ENCODE measurements around the gene ACVR2B. TPM values are rescaled to one million over a fixed set of nuclear protein-coding genes. Genes with fewer than 3 reads are reported as not detected.

ACVR2B gene
- total and polyA plus RNA-seq, 2 of the 13 experiments (the other 11 are each of a cell fraction or from before 2014, with no cell fraction given): 10.0 to 12.7 TPM

- TF ChIP-seq KMT2A (CRISPR knock-in tag; IDR thresholded peaks at IDR 0.05): peak; percentile 90
- no peak for TF ChIP-seq HHEX (CRISPR knock-in tag; IDR thresholded peaks at IDR 0.05)
- peak; percentile 67 for TF ChIP-seq AGO2 (optimal IDR thresholded peaks at IDR 0.05; ENCODE audit: low read depth, low read length)
- TF ChIP-seq ZUFSP (CRISPR knock-in tag; IDR thresholded peaks at IDR 0.05; ENCODE audit: borderline replicate concordance): no peak
- TF ChIP-seq GATA4 (IDR thresholded peaks at IDR 0.05; ENCODE audit: borderline replicate concordance, low read depth): no peak
- no peak for TF ChIP-seq ZBTB40 (IDR thresholded peaks at IDR 0.05)
- peak; percentile 78 for TF ChIP-seq ZBTB40 (CRISPR knock-in tag; IDR thresholded peaks at IDR 0.05)
- peak; percentile 93 for TF ChIP-seq KDM2A (CRISPR knock-in tag; IDR thresholded peaks at IDR 0.05; ENCODE audit: borderline replicate concordance, low read depth)
- TF ChIP-seq RBFOX2 (IDR thresholded peaks at IDR 0.05; ENCODE audit: low read depth, low read length): peak; percentile 76
- TF ChIP-seq BORCS8-MEF2B (CRISPR knock-in tag; IDR thresholded peaks at IDR 0.05): peak; percentile 80; the same call in 1 of the 2 replicates
- peak; percentile 63; the same call in 1 of the 2 replicates for TF ChIP-seq MYC (CRISPR knock-in tag; IDR thresholded peaks at IDR 0.05; ENCODE audit: borderline replicate concordance)
- no peak for TF ChIP-seq ZEB1 (IDR thresholded peaks at IDR 0.05; ENCODE audit: insufficient replicate concordance, low read depth)
- no peak for TF ChIP-seq E2F2 (CRISPR knock-in tag; IDR thresholded peaks at IDR 0.05; ENCODE audit: borderline replicate concordance)
- TF ChIP-seq NKX3-1 (CRISPR knock-in tag; IDR thresholded peaks at IDR 0.05): 0 out of 2 replicates have a peak, but pooled peaks have one; percentile 48
- TF ChIP-seq PPARG (CRISPR knock-in tag; conservative IDR thresholded peaks at IDR 0.05): 0 out of 2 replicates have a peak, but pooled peaks have one; percentile 19
- peak; percentile 74 for TF ChIP-seq KAT8 (CRISPR knock-in tag; IDR thresholded peaks at IDR 0.05)
- no peak for TF ChIP-seq ZNF354B (CRISPR knock-in tag; IDR thresholded peaks at IDR 0.05)
- 0 out of 2 replicates have a peak, but pooled peaks have one; percentile 74 for TF ChIP-seq NR1H2 (CRISPR knock-in tag; IDR thresholded peaks at IDR 0.05; ENCODE audit: borderline replicate concordance, low read depth)
Measured at GRCh38 chr3:38496131-38496910, 42.6 kb downstream of the ACVR2B start, which contains the start of gene EXOG (continued).

All from HepG2 (cell line).